Esophagus squamous epithelium (tissue), 5 donors: ENCODE results near the gene MAP3K20. TPM values are rescaled to one million over a fixed set of nuclear protein-coding genes. Genes with fewer than 3 reads are reported as not detected.

Experiments used
- DNase-seq: peaks from one replicate; lab custom pipeline; 2025; lab: John Stamatoyannopoulos, UW
- H3K27ac ChIP-seq, 4 donors: fragments of 200-600 bp; sonication (generic); one replicate each; pipeline ENCODE4 v1.5.1; 2016 to 2019; ENCODE audit warnings: mild to moderate bottlenecking in 1 of 4
- H3K27me3 ChIP-seq, 4 donors: fragments of 200-600 bp; sonication (generic); 1 replicate in 3 of 4; 2 replicates in 1 of 4; pipeline versions ENCODE4 v1.5.1 to v1.6.0; 2017 to 2021; ENCODE audit warnings: antibody characterized with exemption in 1 of 4
- H3K36me3 ChIP-seq, 3 donors: fragments of 200-600 bp; sonication (generic); one replicate each; pipeline ENCODE4 v1.5.1; 2016 to 2019
- H3K4me1 ChIP-seq, 3 donors: fragments of 200-600 bp; sonication (generic); one replicate each; pipeline ENCODE4 v1.5.1; 2017 to 2019
- H3K4me3 ChIP-seq, 4 donors: fragments of 200-600 bp; sonication (generic); 1 replicate in 3 of 4; 2 replicates in 1 of 4; pipeline ENCODE4 v1.5.1; 2016 to 2019; ENCODE audit warnings: mild to moderate bottlenecking in 2 of 4, moderate library complexity in 1 of 4
- H3K9me3 ChIP-seq, 3 donors: fragments of 200-600 bp; sonication (generic); one replicate each; pipeline ENCODE4 v1.5.1; 2016 to 2019
- CTCF ChIP-seq, 6 experiments: fragments of 450-650 bp in 4 of 6; fragments of 200-600 bp in 2 of 6; sonication (generic) in 2 of 6; IDR thresholded peaks; one replicate each; pipeline ENCODE4 v1.5.1; 2016 to 2019; ENCODE audit warnings: antibody characterized with exemption in 6 of 6, mild to moderate bottlenecking in 4 of 6, moderate library complexity in 4 of 6
- POLR2A ChIP-seq, 4 donors: fragments of 450-650 bp; IDR thresholded peaks; one replicate each; pipeline ENCODE4 v1.6.1; 2017; ENCODE audit warnings: antibody characterized with exemption in 4 of 4, mild to moderate bottlenecking in 4 of 4, moderate library complexity in 3 of 4
- WGBS, 2 donors: methylation state at CpG; one replicate each; pipeline ENCODE4 v1.1.5; 2018; 5-methylcytosine and 5-hydroxymethylcytosine counted together
- intact Hi-C: fragments of 100-400 bp; cut with DNase I; formaldehyde crosslinking; loops from one replicate; pipeline ENCODE4 v1.15.0; 2022
- total RNA-seq, 4 donors: library from RNA; depleted of rRNA; stranded (reverse); fragments of >200 nt; gene quantifications; one replicate each; pipeline ENCODE4 v1.1.0, GENCODE V29; 2016
- donor health status: DM: yes; HTN: yes; CAD: no.

Gene MAP3K20
- total RNA-seq, 4 donors from 2014 or later: 7.2 to 55.3 (median 26.3) TPM

DNA sequence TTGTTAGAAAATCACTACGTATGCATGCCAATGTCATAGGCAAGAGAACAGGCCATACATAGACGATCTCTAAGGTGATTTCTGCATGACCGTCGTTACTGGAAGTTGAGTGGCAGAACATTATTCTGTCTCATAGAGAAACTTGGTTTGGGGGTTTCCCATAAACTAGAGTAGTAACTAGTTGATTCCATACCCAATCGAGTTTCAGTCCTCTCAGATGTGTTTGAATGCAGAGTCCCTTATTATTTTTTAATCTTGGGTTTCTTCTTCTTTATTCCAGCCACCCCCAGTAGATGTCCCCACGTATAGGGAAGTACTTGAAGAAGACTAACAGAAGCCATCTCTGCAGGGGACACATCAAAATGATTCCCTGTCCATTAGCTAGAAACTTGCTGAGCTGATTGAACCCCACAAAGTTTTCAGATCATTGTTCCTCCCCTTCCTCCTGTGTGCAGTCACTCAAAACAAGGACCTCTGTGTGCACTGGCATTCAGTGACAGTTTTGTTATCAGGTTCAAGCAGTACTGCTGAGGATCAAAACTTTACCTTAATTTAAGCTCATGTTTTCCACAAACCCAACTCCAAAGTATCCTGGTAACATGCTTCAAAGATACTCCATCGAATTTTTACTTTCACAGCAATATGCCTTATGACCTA, 210.6 kb downstream of the MAP3K20 start:
- H3K9me3 ChIP-seq: no peaks in the 10 kb centered on the region
- WGBS, 2 donors: 75 to 85% methylated on average over 7 of the region's 7 CpGs

GRCh38 chr2:173287594-173287993, 211.9 kb downstream of the MAP3K20 start:
- 58 to 85% methylated on average over 2 of the region's 2 CpGs for WGBS, 2 donors
- DNase-seq: no peak
- no peak overlapping the region for H3K4me3 ChIP-seq
- no peak for TF ChIP-seq POLR2A (IDR thresholded peaks at IDR 0.05)
- no peak for TF ChIP-seq CTCF (IDR thresholded peaks at IDR 0.05)
- intact Hi-C loops: no loop called here
- no peaks in the 10 kb centered on the region for H3K9me3 ChIP-seq
- no peaks in the 10 kb centered on the region for H3K36me3 ChIP-seq
- H3K27ac ChIP-seq: peak overlapping the region in 1 of 4 donors; percentile 63
- H3K27me3 ChIP-seq: no peaks in the 10 kb centered on the region
- H3K4me1 ChIP-seq: peaks cover 0 to 13% (median 0%) of the 10 kb centered on the region in 3 donors

More for the DNA sequence above, 210.6 kb downstream of the MAP3K20 start:
- Histone ChIP-seq H3K27me3 (no peaks in the 10 kb centered on the region), H3K27ac (no peak overlapping the region), H3K4me3 (no peak overlapping the region), H3K36me3 (no peaks in the 10 kb centered on the region), H3K4me1 (peaks cover 0 to 14% (median 0%) of the 10 kb centered on the region in 3 donors)
- no peak for DNase-seq
- intact Hi-C loops: no loop called here
- TF ChIP-seq CTCF (IDR thresholded peaks at IDR 0.05): no peak
- no peak for TF ChIP-seq POLR2A (IDR thresholded peaks at IDR 0.05)

GRCh38 chr2:173288561-173288960, 212.9 kb downstream of the MAP3K20 start:
- H3K27me3 ChIP-seq: peaks cover 0 to 5% (median 0%) of the 10 kb centered on the region in 4 donors
- TF ChIP-seq POLR2A (IDR thresholded peaks at IDR 0.05) (no peak), CTCF (IDR thresholded peaks at IDR 0.05) (no peak)
- H3K36me3 ChIP-seq: no peaks in the 10 kb centered on the region
- H3K9me3 ChIP-seq: peaks cover 0 to 1% (median 0%) of the 10 kb centered on the region in 3 donors
- DNase-seq: no peak
- no peak overlapping the region for H3K27ac ChIP-seq
- intact Hi-C loops: no loop called here
- peaks cover 0 to 6% (median 0%) of the 10 kb centered on the region in 3 donors for H3K4me1 ChIP-seq
- no peak overlapping the region for H3K4me3 ChIP-seq
- WGBS, 2 donors: 63 to 77% methylated on average over 3 of the region's 3 CpGs

GRCh38 chr2:173290046-173290445, 214.4 kb downstream of the MAP3K20 start:
- DNase-seq: no peak
- Histone ChIP-seq H3K9me3 (peaks cover 0 to 6% (median 0%) of the 10 kb centered on the region in 3 donors), H3K4me3 (no peak overlapping the region), H3K4me1 (peaks cover 0 to 3% (median 0%) of the 10 kb centered on the region in 3 donors), H3K36me3 (no peaks in the 10 kb centered on the region), H3K27ac (no peak overlapping the region), H3K27me3 (peaks cover 0 to 5% (median 0%) of the 10 kb centered on the region in 4 donors)
- intact Hi-C loops: no loop called here
- WGBS, 2 donors: 57 to 70% methylated on average over 2 of the region's 2 CpGs
- TF ChIP-seq CTCF (IDR thresholded peaks at IDR 0.05) (no peak), POLR2A (IDR thresholded peaks at IDR 0.05) (no peak)

DNA sequence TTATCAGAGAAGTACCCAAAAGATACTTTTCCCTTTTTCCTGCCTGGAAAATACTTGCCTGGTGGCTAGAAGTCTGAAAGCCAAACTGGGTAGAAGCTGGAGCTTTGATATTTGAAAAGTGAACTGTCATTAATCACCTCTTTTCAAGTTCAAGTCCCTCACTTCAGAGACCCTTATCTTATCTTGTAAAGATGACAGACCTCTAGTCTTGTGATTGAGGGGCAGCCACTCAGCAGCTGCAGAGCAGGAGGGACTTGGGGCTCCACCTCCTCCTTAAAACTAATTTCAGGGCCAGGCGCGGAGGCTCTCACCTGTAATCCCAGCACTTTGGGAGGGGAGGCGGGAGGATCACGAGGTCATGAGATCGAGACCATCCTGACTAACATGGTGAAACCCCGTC, 214.9 kb downstream of the MAP3K20 start:
- no peaks in the 10 kb centered on the region for H3K36me3 ChIP-seq
- peaks cover 0 to 6% (median 0%) of the 10 kb centered on the region in 3 donors for H3K9me3 ChIP-seq
- H3K4me3 ChIP-seq: no peak overlapping the region
- WGBS, 2 donors: 89% methylated on average over 3 of the region's 6 CpGs; no CpG with 5 or more reads in 1 of the 2 donors
- TF ChIP-seq POLR2A (IDR thresholded peaks at IDR 0.05) (no peak), CTCF (IDR thresholded peaks at IDR 0.05) (no peak)
- intact Hi-C loops: no loop called here
- no peak for DNase-seq
- H3K27me3 ChIP-seq: peaks cover 0 to 5% (median 0%) of the 10 kb centered on the region in 4 donors
- no peaks in the 10 kb centered on the region for H3K4me1 ChIP-seq
- H3K27ac ChIP-seq: no peak overlapping the region
